Fibroblast of pulmonary artery (primary cell): Measurements from ENCODE around the gene PITPNM3.
A peak's percentile ranks its signal among the peaks of the same experiment; 100 is the strongest.
"Not testable (repeated sequence)": the region's sequence is repeated elsewhere in the genome, so short reads cannot be mapped to it uniquely, and the experiment has no call there.

Experiments used
- DNase-seq: peaks from one replicate; pipeline ENCODE4 v3.0.0-alpha.2; 2010; ENCODE audit warnings: low read depth
- H3K4me3 ChIP-seq: replicated peaks from 2 replicates; pipeline ENCODE4 v1.5.1; 2011; ENCODE audit warnings: low read depth, mild to moderate bottlenecking, control low read depth, low read length, moderate library complexity
- CTCF ChIP-seq: IDR thresholded peaks from 2 replicates; pipeline ENCODE4 v1.5.1; 2011; ENCODE audit warnings: mild to moderate bottlenecking, control low read depth, low read length, inconsistent platforms; ENCODE audit errors: missing control alignments

The PITPNM3 gene

GRCh38 chr17:6596941-6597340 is 40.6 kb upstream of the PITPNM3 start:
- TF ChIP-seq CTCF = no peak
- DNase-seq = no peak
- H3K4me3 ChIP-seq = no peak overlapping the region

GRCh38 chr17:6596511-6596910 is 40.2 kb upstream of the PITPNM3 start:
- H3K4me3 ChIP-seq = no peak overlapping the region
- no peak for TF ChIP-seq CTCF
- DNase-seq = no peak

GRCh38 chr17:6596081-6596480 is 39.7 kb upstream of the PITPNM3 start:
- no peak for TF ChIP-seq CTCF
- no peak for DNase-seq

GRCh38 chr17:6593371-6593770 is 37.0 kb upstream of the PITPNM3 start:
- DNase-seq = not testable (repeated sequence)

More at GRCh38 chr17:6596081-6596480, 39.7 kb upstream of the PITPNM3 start:
- no peak overlapping the region for H3K4me3 ChIP-seq

GRCh38 chr17:6592173-6592572 is 35.8 kb upstream of the PITPNM3 start:
- H3K4me3 ChIP-seq = no peak overlapping the region
- no peak for TF ChIP-seq CTCF
- no peak for DNase-seq

More at GRCh38 chr17:6593371-6593770, 37.0 kb upstream of the PITPNM3 start:
- H3K4me3 ChIP-seq = not testable (repeated sequence)

- peak; percentile 81 for DNase-seq
- TF ChIP-seq CTCF = no peak
- no peak overlapping the region for H3K4me3 ChIP-seq
These were observed 35.3 kb upstream of the PITPNM3 start for GRCh38 chr17:6591599-6592158.

GRCh38 chr17:6589266-6589946 is 33.1 kb upstream of the PITPNM3 start:
- no peak for TF ChIP-seq CTCF
- no peak overlapping the region for H3K4me3 ChIP-seq
- DNase-seq = peak; percentile 40
